KG1 (cell line): ENCODE data around the gene F2RL3.

Experiments
- DNase-seq: peaks from one replicate; lab custom pipeline; 2025; lab: John Stamatoyannopoulos, UW

Gene F2RL3

DNA sequence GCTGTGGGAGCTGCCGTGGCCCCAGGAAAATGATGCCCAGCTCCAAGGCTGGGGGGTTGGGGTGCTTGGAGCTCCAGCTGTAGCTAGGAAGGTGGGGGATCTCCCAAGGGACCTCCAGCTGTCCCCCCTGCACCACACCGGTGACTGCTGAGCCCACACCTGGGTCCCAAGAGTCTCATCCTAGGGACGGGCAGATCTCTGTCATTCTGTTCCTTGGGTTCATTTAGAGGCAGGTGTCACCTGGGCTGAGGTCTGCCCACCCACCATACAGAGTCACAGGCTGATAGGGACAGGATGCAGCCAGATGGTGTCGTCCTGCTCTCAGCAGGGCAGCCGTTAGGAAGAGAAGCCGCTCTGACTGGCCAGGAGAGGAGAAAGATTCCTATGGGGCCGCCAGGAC lies 5.3 kb downstream of the F2RL3 start:
- DNase-seq, result no peak

DNA sequence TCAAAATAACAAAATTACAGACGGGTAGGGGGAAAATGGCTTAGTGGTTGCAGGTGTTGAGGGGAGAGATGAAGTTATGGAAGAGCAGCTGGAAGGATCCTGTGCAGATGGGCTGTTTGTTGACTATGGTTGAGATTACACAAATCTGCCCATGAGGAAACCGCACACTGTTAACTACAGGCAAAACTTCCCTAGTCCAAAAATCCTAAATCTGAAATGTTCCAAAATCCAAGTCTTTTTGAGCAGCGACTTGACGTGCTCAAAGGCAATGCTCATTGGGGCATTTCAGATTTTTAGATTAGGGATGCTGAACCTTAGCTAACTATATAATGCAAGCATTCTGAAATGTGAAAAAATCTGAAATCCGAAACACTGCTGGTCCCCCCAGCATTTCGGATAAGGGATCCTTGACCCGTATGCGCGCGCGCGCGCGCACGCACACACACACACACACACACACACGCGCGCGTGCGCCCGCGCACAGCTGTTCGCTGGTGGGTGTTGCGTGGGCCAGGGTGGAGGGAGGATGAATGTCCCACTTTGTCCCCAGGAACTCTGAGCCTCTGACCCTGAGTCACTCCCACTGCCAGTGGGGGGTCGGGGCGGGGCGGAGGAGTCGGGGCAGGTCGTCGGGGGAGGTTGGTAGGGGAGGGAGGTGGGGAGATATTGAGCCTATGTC lies 6.8 kb downstream of the F2RL3 start:
- no peak for DNase-seq

DNA sequence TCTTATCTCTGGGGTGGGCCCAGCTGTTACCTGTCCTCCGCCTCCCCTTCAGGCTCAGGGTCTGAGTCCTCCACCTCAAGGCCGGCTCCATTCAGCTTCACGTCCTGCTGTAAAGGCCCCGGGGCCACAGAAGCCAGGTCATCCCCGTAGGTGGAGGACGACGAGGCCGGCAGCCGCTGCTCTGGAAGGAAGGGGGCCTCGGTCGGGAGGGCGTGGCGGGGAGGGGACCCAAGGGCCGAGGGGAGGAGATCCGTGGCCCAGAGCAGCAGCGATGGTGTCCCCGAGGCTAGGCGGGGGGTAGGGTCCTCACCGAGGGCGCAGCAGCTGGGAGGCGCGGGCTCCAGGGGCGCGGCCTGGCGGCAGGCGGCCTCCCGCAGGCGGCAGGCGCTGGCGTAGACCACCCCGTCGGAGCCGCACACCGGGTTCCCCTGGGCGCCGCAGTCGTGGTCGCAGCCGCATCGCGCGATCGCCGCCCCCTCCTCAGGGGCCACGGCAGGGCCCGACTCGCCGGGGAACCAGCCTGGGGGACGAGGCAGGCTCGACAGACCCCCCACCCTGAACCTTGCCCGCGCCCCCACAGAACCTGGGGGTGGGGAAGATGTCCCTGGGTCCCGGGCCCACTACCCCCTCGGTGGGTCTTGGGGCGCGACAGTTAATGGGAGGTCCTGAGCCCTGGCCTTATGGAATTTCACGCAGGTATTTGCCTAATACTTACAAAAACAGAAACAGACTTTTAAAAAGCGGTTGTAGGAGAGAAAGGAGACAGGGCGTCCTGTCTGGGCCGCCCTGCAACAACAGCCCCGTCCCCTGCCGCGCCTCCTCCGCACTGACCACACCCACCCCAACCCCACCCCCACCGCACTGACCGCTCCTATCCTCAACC lies 7.6 kb downstream of the F2RL3 start:
- no peak for DNase-seq

DNA sequence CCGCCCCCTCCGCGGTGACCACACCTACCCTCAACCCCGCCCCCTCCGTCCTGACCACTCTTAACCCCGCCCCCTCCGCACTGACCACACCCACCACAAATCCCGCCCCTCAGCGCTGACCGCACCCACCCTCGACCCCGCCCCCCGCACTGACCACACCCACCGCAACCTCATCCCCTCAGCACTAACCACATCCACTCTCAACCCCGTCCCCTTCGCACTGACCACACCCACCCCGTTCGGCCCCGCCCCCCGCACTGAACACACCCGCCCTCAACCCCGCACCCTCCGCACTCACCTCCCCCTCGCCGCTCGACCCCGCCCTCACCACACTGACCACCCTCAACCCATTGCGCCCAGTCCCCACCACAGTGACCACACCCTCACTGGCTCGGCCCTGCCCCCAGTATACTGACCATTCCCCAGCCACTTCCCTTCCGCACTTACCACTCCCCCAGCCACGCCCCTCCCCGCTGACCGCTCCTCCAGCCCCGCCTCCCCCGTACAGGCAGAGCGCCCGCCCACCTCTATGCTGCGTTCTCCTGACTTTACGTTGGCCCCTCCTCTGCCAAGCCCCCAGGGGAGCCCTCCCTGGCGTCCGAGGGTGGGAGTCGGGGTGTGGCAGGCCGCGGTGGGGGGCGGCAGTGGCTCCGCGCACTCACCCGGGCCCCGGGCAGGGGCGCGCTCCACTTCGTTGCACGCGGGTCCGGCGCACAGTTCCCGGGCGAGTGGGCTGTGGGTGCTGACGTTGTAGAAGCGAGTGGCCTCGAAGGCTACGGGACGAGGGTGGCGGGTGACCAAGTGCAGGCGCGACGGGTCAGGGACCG lies 8.4 kb downstream of the F2RL3 start:
- no peak for DNase-seq

DNA sequence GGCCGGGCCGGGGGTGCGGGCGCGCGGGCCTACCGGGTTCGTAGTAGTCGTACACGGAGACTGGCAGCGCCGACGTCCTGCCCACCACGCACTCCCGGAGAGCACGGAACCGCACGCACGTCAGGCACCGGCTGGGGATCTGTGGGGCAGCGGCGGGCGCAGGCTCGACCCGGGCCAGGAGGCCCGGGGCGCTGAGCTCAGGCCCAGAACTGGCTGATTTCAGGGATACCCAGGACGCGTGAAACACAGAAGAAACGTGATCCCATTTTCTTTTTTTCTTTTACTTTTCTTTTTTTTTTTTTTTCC lies 9.0 kb downstream of the F2RL3 start:
- DNase-seq, result no peak

DNA sequence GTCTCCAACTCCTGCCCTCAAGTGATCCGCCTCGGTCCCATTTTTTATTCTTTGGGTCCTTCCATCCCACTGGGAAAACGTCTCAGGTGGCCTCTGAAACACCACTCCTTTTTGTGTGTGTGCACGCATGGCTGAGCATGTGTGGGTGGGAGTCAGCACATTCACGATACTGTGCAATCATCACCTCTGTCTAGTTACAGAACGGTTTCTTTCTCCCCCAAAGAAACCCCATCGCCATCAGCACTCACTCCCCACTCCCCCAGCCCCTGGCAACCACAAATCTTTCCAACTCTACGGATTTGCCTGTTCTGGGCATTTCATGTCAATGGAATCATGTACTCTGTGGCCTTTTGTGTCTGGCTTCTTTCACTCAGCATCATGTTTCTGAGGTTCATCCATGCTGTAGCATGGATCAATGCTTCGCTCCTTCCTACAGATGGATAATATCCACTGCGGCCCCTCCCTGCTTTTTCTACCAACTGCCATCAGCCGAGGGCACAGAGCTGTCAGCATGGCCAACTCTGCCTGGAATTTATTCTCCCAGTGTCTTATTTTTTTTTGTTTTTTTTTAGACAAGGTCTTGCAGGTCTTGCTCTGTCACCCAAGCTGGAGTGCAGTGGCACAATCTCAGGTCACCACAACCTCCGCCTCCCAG lies 9.7 kb downstream of the F2RL3 start:
- no peak for DNase-seq

DNA sequence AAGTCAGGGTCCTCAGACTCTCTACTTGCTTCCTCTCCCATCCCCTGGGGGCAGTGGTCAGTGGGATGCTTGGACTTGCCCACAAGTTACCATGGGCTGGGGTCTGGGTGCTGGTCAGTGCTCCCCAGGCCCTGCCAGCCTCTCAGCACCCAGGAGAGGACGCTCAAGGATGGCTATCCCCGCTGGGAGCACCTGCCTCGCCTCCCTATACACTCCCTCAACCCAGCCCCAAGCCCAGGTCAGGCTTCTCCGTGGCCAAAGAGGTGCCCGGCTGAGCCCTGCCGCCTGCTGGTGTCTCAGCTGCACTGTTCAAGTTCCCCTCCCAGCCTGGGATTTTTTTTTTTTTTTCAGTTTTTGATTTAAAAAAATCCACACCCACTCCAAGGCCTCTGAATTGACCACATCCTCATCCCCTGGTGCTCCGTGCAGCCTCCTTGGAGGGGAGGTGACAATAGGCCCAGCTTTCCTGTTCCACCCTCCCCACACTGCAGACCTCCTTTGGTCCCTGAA lies 10.8 kb downstream of the F2RL3 start:
- DNase-seq, result no peak

DNA sequence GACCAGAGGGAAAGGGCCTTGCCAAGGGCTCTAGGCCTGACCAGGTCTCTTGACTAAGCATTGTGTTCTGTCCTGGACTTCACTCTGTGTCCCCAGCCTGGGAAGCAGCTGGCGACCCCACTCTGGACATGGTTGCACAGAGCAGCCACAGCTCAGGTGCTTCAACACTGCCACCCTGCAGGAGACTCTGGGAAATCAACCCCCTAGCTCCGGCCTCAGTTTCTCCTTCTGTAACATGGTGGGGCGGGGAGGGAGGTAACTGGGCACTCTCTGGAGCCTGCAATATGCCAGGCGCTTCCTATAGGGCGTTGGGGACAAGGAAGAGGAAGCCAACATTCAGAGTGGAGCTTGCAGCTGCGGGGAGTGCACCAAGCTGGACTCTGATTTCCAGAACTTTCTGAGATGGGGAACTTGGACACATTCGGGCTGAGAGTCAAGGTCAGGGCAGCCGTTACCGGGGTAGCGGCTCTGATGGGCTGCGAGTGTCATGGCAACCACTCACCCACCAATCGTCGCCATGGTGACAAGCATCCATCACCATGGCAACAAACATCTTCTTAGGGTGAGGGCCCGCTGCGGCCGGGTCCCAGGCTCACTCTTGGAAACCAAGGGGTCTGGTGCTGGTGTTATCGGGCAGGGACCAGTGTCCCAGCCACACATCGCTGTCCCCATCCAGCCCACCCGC lies 12.8 kb downstream of the F2RL3 start:
- DNase-seq, result no peak

DNA sequence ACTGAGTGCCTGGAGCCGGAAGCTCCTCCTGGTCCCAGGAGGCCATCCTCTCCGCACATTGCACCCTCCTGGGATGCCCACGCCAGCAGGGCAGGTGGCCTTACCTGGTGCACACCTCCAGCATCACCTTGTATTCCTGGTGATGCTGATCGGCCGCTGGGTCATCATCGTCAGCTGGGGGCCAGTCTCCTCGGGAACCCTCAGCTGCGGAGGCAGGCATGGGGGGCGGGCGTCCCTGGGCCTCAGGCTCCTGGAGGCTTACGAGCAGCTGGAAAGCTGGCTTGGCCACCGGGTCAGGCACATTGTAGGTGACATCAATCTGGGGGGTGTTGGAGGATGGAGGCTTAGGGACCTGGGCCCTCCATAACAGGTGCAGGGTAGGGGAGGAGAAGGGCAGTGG lies 13.7 kb downstream of the F2RL3 start:
- DNase-seq, result no peak

DNA sequence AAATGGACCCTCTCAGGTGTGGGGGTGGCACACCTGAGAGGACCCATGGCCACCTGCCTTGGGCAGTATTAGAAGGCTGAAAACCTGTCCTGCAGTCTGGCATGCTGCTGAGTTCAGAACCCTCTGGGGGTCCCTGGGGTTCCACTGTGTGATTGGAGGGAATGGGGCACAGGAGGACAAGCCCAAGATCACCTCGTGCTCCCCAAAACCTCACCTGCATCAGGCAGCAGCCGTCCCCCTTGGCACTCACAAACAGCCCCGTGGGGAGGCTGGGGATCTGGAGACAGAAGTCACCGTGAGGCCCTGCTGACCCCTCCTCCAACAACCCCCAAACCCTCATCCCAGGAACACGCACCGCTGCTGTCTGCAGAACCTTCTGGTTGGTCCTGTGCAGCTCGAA lies 14.5 kb downstream of the F2RL3 start:
- DNase-seq, result no peak

DNA sequence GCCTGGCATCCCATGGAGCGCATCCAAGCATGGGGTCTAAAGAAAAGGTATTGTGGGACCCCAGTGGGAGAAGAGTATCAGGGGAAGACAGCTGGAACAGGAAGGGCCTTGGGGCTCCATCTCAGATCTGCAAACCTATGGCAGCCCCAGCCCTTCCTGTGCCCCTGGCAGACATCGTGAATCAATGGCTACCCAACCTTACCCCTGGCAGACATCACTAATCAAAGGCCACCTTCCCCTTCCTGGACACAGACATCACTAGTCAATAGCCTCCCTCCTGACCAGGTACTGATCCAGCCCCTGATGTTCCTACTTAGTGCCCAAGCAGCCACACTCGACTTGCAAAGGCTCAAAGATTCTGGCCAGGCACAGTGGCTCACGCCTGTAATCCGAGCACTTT lies 15.8 kb downstream of the F2RL3 start:
- no peak for DNase-seq

DNA sequence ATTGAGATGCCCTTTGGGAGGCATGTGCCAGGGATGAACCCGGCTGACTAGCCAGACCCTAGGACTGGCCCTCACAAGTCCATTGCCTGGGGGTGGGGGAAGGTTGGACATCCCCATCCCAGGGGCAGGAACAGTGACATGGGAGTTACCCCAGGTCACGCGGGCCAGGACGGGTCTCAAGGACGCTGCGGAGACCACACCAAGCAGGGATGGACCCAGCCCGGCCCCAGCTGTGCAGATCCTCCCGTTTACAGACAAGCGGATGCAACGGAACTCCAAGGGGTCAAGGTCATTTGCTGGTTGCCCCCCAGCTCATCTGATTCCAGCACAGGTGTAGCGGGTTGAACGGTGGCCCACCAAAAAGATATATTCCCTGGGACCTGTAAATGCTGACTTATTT lies 20.0 kb downstream of the F2RL3 start:
- no peak for DNase-seq

DNA sequence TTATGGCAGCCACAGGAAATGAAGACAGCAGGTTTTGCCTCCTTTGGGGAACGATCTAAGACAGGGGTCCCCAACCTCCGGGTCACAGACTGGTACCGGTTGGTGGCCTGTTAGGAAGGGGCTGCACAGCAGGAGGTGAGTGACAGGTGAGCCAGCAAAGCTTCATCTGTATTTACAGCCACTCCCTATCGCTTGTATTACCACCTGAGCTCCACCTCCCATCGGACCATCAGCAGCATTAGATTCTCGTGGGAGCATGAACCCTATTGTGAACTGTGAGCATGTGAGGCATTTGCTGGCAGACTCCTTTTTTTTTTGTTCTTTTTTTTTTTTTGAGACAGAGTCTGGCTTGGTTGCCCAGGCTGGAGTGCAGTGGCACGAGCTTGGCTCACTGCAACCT lies 22.2 kb downstream of the F2RL3 start:
- DNase-seq, result no peak

DNA sequence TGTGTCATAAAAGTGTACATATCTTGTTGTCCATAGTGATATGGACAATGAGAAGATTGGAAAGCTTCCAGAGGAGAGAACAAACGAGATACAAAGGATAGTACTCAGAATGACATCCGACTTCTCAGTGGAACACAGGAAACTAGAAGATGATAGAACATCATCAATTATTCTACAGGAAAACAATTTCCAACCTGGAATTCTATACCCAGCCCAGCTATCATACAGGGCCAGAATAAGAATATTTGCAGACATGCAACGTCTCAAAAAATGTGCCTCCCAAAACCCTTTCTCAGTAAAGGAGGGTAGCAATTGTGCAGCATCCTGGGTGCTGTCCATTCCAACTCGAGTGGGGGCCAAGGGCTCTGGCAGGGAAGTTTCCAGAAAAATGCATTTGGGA lies 24.0 kb downstream of the F2RL3 start:
- DNase-seq, result no peak

DNA sequence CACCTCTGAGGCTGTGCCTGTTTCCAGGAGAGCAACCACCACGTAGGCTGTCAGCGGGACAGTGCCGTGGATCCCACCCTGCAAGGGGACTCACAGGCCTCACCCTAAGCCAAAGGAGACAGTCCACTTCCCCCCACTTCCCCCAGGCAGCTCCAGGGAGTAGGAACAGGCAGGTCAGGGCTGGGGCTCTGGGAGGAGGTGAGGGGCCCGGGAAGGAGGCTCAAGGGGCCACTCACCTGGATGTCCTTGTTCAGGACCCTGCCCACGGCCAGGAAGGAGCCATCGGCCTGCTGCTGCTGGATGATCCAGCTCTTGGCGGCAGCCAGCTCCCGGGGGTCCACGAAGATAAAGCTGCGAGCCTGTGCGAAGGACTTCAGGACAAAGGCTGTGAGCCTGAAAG lies 25.6 kb downstream of the F2RL3 start:
- no peak for DNase-seq

DNA sequence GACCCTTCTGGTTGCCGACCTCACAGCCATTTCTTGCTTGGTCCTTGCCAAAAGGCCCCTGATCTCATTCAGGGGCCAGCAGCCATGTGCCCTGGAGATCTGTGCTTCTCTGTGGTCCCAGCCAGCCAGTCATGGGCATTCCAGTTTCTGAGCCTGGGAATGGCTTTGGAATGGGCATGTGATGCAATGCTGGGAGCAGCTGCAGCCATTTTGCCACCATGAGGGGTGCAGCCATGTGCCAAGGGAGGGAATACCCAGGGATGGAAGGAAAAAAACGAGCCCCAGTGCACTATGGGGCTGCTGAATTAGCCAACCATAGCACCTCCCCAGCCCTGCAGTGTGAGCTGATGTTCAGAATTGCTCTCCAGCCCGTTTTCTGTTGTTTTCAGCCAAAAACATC lies 26.3 kb downstream of the F2RL3 start:
- DNase-seq, result no peak

DNA sequence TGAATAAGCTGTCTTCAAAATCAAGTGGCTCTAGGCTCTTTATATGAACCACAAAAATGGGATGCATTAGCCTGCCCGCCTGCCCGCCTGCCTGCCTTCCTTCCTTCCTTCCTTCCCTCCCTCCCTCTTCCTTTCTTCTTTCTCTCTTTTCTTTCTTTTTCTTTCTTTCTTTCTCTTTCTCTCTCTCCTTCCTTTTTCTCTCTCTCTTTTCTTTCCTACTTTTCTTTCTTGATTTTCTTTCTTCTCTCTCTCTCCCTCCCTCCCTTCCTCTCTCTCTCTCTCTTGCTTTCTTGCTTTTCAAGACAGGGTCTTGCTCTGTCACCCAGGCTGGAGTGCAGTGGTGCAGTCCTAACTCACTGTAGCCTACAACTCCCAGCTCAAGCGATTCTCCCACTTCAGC lies 26.9 kb downstream of the F2RL3 start:
- no peak for DNase-seq

DNA sequence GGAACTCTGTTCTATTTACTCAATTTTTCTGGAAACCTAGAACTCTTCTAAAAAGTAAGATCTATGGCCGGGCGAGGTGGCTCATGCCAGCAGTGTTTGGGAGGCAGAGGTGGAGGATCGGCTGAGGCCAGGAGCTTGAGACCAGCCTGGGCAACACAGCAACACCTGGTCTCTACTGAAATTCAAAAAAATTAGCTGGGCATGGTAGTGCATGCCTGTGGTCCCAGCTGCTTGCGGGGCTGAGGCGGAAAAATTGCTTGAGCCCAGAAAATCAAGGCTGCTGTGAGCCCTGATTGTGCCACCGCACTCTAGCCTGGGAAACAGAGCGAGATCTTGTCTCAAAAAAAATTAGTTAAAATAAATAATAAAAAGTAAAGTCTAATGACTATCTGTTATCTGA lies 28.6 kb downstream of the F2RL3 start:
- DNase-seq, result no peak

DNA sequence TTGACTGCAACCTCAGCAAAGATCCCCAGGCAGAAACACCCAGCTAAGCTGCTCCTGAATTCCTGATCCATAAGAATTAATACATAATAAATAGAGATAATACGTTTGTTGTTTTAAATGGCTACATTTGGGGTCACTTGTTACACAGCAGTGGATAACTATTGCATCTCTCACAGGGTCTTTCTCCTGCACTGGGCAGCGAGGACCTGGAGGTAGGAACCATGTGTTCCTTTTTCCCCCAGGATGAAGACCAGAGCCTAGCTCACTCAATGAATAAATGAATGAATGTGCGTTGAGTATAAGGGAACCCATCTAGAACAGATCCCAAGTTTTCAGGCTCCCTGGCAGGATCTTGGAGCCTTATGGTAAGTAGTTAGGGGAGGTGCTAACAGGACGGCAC lies 30.7 kb downstream of the F2RL3 start:
- DNase-seq, result no peak

DNA sequence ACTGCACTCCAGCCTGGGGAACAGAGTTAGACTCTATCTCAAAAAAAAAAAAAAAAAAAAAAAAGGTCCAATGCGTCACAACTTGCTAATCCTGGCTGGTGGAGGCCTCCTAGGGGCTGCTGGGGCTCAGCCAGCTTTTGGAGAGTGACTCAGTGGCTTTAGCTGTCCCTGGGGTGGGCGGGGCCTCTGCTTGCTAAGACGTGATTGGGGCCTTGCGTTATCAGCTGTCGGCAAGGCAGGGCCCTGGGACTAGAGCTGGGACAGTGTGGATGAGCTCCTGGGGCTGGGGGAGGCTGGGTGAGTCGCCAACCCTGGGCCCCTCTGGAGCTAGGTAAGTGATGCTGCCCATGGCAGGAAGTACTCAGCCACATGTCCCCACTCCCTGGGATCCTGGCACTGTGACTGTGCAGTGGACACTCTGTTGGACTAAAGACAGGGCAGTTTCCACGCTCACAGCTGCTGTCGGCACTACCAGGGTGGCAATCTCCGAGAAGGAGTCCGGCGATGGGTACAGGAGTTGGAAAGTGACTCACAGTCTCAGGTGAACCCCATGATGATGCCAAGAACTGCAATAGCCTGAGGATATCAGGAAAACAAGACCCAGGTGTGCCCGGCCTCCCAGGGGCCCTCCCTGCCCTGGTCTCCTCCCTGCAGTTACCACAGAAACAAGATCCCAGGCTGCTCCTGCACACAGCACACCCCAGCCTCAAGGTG lies 32.2 kb downstream of the F2RL3 start:
- DNase-seq, result no peak
